Adrenal gland (tissue), 19 donors: ENCODE measurements around the gene DCAF11. TPM values are rescaled to one million over a fixed set of nuclear protein-coding genes. Genes with fewer than 3 reads are reported as not detected.
A peak's percentile ranks its signal among the peaks of the same experiment; 100 is the strongest.

Source experiments
- DNase-seq, 7 donors: peaks; one replicate each; pipeline ENCODE4 v3.0.0-alpha.2; 2019 to 2020
- H3K27ac ChIP-seq, 5 donors: fragments of 200-600 bp; sonication (generic) in 4 of 5; 1 replicate in 3 of 5; 2 replicates in 2 of 5; pipeline versions ENCODE4 v1.5.1 to v1.8.0; 2016 to 2020; ENCODE audit warnings: mild to moderate bottlenecking in 1 of 5
- H3K27me3 ChIP-seq: fragments of 200-600 bp; 2 replicates; pipeline ENCODE4 v1.8.0; 2021
- H3K36me3 ChIP-seq, 2 donors: fragments of 200-600 bp; replicated peaks in 1 of 2; 1 replicate in 1 of 2; 2 replicates in 1 of 2; pipeline versions ENCODE4 v1.5.1 to v1.8.0; 2018 to 2022
- H3K4me1 ChIP-seq, 2 donors: fragments of 200-600 bp; replicated peaks in 1 of 2; 1 replicate in 1 of 2; 2 replicates in 1 of 2; pipeline versions ENCODE4 v1.5.1 to v1.8.0; 2018 to 2021
- H3K4me3 ChIP-seq, 4 donors: fragments of 200-600 bp; sonication (generic) in 3 of 4; one replicate each; pipeline ENCODE4 v1.5.1; 2016 to 2018
- H3K9me3 ChIP-seq, 3 donors: fragments of 200-600 bp; sonication (generic) in 1 of 3; replicated peaks in 1 of 3; 1 replicate in 2 of 3; 2 replicates in 1 of 3; pipeline versions ENCODE4 v1.5.1 to v1.8.0; 2016 to 2021
- POLR2A ChIP-seq, 2 donors: fragments of 450-650 bp; IDR thresholded peaks; one replicate each; pipeline ENCODE4 v1.6.1; 2017; ENCODE audit warnings: antibody characterized with exemption in 2 of 2, mild to moderate bottlenecking in 2 of 2, moderate library complexity in 1 of 2
- WGBS, 4 donors: extraction: QIAGEN DNeasy Blood & Tissue Kit in 2 of 4; methylation state at CpG; one replicate each; pipeline versions ENCODE4 v1.1.5 to v1.1.7; 2013 to 2017; 5-methylcytosine and 5-hydroxymethylcytosine counted together
- intact Hi-C, 2 donors: fragments of 100-400 bp; cut with DNase I; formaldehyde crosslinking; loops; one replicate each; pipeline versions ENCODE4 v1.14.1 to v1.15.0; 2022 to 2023
- long read RNA-seq, 10 donors: library from polyadenylated mRNA in 3 of 10; unstranded in 2 of 10; stranded (forward) in 1 of 10; transcript quantifications; one replicate each; pipeline ENCODE4 v2.0.0 and lab custom pipeline, GENCODE V29; 2021 to 2026
- polyA plus RNA-seq, 3 donors: library from polyadenylated mRNA; stranded (reverse); fragments of 200-250 nt in 2 of 3; fragments of 350-450 nt in 1 of 3; fragmentation: Illumina TruSeq in 1 of 3; extraction: RNeasy Lipid Tissue Mini Kit (QIAGEN cat#74804) in 1 of 3; gene quantifications; one replicate each; pipeline ENCODE4 v1.2.3, GENCODE V29; 2013 to 2014
- total RNA-seq, 9 donors: library from RNA; depleted of rRNA in 4 of 9; stranded (reverse); fragments of >200 nt in 4 of 9; fragments of 120-200 nt in 1 of 9; fragmentation: NEBNext Ultra II Directional in 1 of 9; extraction: Animal tissue kit (Norgen Biotek cat#: 25700) in 1 of 9; gene quantifications; one replicate each; pipeline versions ENCODE4 v1.1.0 to v1.2.4, GENCODE V29; 2013 to 2023
- TF ChIP-seq, protein P1 (sequence below), 6 experiments: fragments of 450-650 bp in 4 of 6; fragments of 200-600 bp in 2 of 6; sonication (generic) in 1 of 6; IDR thresholded peaks; 1 replicate in 5 of 6; 2 replicates in 1 of 6; pipeline versions ENCODE4 v1.5.1 to v1.8.0; 2016 to 2021; ENCODE audit warnings: antibody characterized with exemption in 6 of 6, mild to moderate bottlenecking in 2 of 6, moderate library complexity in 1 of 6
- donor health status: healthy with polysubstance abuse.
- donor health status: Bipolar disorder and iron deficiency.
- donor health status: DM: yes; HTN: yes; CAD: no.
- donor health status: DM: no; HTN: no; CAD: no.
- donor health status: DM: no; HTN: no; CAD: no.
- donor health status: DM: yes; HTN: yes; CAD: no.

The DCAF11 gene
- 100 to 1,000 TPM in 8 of 9 donors, 10 to 100 TPM in 1; 88.9 to 401 (median 143) TPM for total RNA-seq
- 10 to 100 TPM; 40.4 to 94.0 (median 42.3) TPM for polyA plus RNA-seq
- long read RNA-seq, donor 1, full-length matches to known transcripts: 5 of 5 reads
- long read RNA-seq, donor 1, partial matches to known transcripts: 0 of 5 reads
- long read RNA-seq, donor 1, other reads (novel, unspliced or antisense): 0 of 5 reads
- long read RNA-seq, donor 2, full-length matches to known transcripts: 7 of 28 reads
- long read RNA-seq, donor 2, partial matches to known transcripts: 21 of 28 reads
- long read RNA-seq, donor 2, other reads (novel, unspliced or antisense): 0 of 28 reads
- long read RNA-seq, donor 3, full-length matches to known transcripts: 4 of 19 reads
- long read RNA-seq, donor 3, partial matches to known transcripts: 15 of 19 reads
- long read RNA-seq, donor 3, other reads (novel, unspliced or antisense): 0 of 19 reads
- long read RNA-seq, donor 4, full-length matches to known transcripts: 11 of 44 reads
- long read RNA-seq, donor 4, partial matches to known transcripts: 21 of 44 reads
- long read RNA-seq, donor 4, other reads (novel, unspliced or antisense): 12 of 44 reads
- long read RNA-seq, donor 5, full-length matches to known transcripts: 123 of 313 reads
- long read RNA-seq, donor 5, partial matches to known transcripts: 101 of 313 reads
- long read RNA-seq, donor 5, other reads (novel, unspliced or antisense): 89 of 313 reads
- long read RNA-seq, donor 6, full-length matches to known transcripts: 14 of 23 reads
- long read RNA-seq, donor 6, partial matches to known transcripts: 3 of 23 reads
- long read RNA-seq, donor 6, other reads (novel, unspliced or antisense): 6 of 23 reads
- long read RNA-seq, donor 7, full-length matches to known transcripts: 4 of 4 reads
- long read RNA-seq, donor 7, partial matches to known transcripts: 0 of 4 reads
- long read RNA-seq, donor 7, other reads (novel, unspliced or antisense): 0 of 4 reads
- long read RNA-seq, donor 8, full-length matches to known transcripts: 14 of 34 reads
- long read RNA-seq, donor 8, partial matches to known transcripts: 20 of 34 reads
- long read RNA-seq, donor 8, other reads (novel, unspliced or antisense): 0 of 34 reads
- long read RNA-seq, donor 9, full-length matches to known transcripts: 4 of 11 reads
- long read RNA-seq, donor 9, partial matches to known transcripts: 7 of 11 reads
- long read RNA-seq, donor 9, other reads (novel, unspliced or antisense): 0 of 11 reads
- long read RNA-seq, donor 10, full-length matches to known transcripts: 6 of 6 reads
- long read RNA-seq, donor 10, partial matches to known transcripts: 0 of 6 reads
- long read RNA-seq, donor 10, other reads (novel, unspliced or antisense): 0 of 6 reads

DNA sequence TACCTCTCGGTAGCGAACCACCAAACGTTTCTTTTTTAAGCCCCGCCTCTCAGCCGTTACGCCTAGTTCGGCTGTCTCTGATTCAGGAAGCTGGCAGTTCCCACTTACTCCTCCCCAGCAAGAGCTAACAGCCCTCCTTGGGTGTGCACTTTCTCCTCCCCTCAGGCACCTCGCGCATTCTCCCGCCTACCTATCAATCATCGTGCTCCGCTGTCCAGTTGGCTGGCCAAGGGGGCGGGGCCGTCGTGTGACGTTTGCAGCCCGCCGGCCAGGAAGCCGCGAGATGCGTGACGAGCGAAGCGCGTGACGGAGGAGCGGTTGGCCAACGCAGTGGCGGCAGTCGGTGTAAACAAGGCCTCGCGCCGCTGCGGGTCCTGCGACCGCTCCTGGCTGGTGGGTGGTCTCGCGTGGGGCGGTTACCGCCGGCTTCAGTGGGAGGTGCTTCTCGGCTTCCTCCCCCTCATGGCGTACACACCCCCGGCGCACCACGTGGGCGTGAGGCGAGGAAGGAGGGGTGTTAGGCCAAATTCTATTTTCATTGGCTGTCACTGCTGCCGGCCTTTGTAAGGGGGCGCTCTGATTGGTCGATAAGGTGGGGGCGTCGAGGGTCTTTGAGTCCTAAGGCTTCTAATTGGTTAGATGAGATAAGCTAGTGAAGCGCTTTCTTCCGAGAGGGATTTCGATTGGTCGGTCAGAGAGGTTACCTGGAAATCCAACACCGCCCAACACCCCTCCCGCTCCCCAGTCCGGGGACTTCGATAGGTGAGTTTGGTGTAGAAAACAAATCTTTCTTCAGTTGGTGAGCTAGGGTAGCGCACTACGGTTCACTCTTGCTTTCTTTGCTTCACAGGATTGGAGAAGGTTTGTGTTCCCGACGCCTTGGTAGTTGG lies at the start of gene DCAF11, which contains the start of gene NRL:
DCAF11 (plus strand) TSS at position 246 of the 890 bp plus-strand sequence. CDS start 818 bp downstream, outside the sequence.
NRL (minus strand) TSS at position 418 of the 890 bp plus-strand sequence. CDS start 32,101 bp downstream, outside the sequence.
- DNase-seq: peak; percentile 99 to 100 (median 99)
- Histone ChIP-seq H3K9me3 (no peaks in the 10 kb centered on the region), H3K4me1 (peaks cover 19% of the 10 kb centered on the region in 2 donors), H3K27me3 (no peaks in the 10 kb centered on the region), H3K36me3 (peaks cover 0 to 32% of the 10 kb centered on the region in 2 donors), H3K4me3 (peak within 1 kb of the TSS; percentile 41 to 81 (median 65)), H3K27ac (peak within 1 kb of the TSS; percentile 97 to 100 (median 98))
- WGBS, 4 donors: 0 to 1% (median 0%) methylated on average over 21 to 65 of the region's 65 CpGs
- intact Hi-C loops: no loop called here
- TF ChIP-seq, protein P1, sequence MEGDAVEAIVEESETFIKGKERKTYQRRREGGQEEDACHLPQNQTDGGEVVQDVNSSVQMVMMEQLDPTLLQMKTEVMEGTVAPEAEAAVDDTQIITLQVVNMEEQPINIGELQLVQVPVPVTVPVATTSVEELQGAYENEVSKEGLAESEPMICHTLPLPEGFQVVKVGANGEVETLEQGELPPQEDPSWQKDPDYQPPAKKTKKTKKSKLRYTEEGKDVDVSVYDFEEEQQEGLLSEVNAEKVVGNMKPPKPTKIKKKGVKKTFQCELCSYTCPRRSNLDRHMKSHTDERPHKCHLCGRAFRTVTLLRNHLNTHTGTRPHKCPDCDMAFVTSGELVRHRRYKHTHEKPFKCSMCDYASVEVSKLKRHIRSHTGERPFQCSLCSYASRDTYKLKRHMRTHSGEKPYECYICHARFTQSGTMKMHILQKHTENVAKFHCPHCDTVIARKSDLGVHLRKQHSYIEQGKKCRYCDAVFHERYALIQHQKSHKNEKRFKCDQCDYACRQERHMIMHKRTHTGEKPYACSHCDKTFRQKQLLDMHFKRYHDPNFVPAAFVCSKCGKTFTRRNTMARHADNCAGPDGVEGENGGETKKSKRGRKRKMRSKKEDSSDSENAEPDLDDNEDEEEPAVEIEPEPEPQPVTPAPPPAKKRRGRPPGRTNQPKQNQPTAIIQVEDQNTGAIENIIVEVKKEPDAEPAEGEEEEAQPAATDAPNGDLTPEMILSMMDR (IDR thresholded peaks at IDR 0.05): peak in 1 of 6 experiments; percentile 20
- TF ChIP-seq POLR2A (IDR thresholded peaks at IDR 0.05): peak in 1 of 2 donors; percentile 41

DNA sequence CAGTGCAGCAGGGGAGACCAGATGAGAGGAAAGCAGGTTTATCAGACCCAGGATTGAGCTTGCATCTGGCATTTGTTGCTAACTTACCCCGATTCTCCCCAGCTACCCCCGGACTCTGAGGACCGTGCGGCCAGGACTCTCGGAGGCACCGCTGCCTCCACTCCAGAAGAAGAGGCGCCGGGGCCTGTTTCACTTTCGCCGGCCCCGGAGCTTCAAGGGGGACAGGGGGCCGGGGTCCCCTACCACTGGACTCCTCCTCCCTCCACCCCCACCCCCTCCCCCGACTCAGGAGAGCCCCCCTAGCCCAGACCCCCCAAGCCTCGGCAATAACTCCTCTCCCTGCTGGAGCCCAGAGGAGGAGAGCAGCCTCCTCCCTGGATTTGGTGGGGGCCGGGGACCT lies 49.7 kb upstream of the DCAF11 start:
- Histone ChIP-seq H3K4me1 (peaks cover 0 to 4% of the 10 kb centered on the region in 2 donors), H3K4me3 (no peak overlapping the region), H3K27ac (no peak overlapping the region), H3K9me3 (no peaks in the 10 kb centered on the region), H3K36me3 (no peaks in the 10 kb centered on the region), H3K27me3 (no peaks in the 10 kb centered on the region)
- 70 to 94% (median 91%) methylated on average over 3 to 15 of the region's 15 CpGs for WGBS, 4 donors
- intact Hi-C loops: loop anchor here in 1 of 2 donors (10.0 kb wide), 1 partner anchor 90 kb away; no protein-coding TSS in a partner anchor
- TF ChIP-seq, protein P1 (IDR thresholded peaks at IDR 0.05): no peak
- no peak for DNase-seq

DNA sequence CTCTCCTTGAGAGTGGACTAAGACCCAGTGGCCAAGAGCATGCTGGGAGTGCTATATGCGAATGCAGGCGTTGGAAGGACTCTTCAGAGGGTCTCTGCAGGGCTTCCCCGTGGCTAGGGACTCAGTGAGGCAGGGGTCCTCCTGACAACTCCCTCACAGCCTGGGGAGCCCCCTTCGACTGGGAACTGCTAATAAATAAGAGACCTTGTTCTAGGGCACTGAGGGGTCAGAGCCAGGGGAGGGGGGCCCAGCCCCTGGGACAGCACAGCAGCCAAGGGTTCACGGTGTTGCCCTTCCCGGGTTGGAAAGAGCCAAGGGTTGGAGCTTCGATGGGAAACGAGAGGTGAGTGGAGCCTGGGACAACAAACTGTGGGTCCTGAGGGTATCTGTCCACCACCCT lies 49.2 kb upstream of the DCAF11 start:
- Histone ChIP-seq H3K36me3 (no peaks in the 10 kb centered on the region), H3K4me3 (no peak overlapping the region), H3K4me1 (peaks cover 0 to 4% of the 10 kb centered on the region in 2 donors), H3K27me3 (no peaks in the 10 kb centered on the region), H3K9me3 (no peaks in the 10 kb centered on the region), H3K27ac (no peak overlapping the region)
- TF ChIP-seq, protein P1 (IDR thresholded peaks at IDR 0.05): no peak
- TF ChIP-seq POLR2A (IDR thresholded peaks at IDR 0.05): no peak
- WGBS, 4 donors: 66 to 80% (median 73%) methylated on average over 8 of the region's 8 CpGs
- DNase-seq: no peak
- intact Hi-C loops: loop anchor here in 1 of 2 donors (10.0 kb wide), 1 partner anchor 89 kb away; no protein-coding TSS in a partner anchor
